GM21381 (cell line): Measurements from ENCODE around the gene TSBP1.

Experiments used
- ATAC-seq: cut with Tn5 transposase; IDR thresholded peaks from one replicate; pipeline ENCODE4 v1.9.1; 2021; ENCODE audit warnings: mild to moderate bottlenecking, moderate library complexity; ENCODE audit not compliant: unreplicated experiment

The TSBP1 gene, protein sequence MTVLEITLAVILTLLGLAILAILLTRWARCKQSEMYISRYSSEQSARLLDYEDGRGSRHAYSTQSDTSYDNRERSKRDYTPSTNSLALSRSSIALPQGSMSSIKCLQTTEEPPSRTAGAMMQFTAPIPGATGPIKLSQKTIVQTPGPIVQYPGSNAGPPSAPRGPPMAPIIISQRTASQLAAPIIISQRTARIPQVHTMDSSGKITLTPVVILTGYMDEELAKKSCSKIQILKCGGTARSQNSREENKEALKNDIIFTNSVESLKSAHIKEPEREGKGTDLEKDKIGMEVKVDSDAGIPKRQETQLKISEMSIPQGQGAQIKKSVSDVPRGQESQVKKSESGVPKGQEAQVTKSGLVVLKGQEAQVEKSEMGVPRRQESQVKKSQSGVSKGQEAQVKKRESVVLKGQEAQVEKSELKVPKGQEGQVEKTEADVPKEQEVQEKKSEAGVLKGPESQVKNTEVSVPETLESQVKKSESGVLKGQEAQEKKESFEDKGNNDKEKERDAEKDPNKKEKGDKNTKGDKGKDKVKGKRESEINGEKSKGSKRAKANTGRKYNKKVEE

DNA sequence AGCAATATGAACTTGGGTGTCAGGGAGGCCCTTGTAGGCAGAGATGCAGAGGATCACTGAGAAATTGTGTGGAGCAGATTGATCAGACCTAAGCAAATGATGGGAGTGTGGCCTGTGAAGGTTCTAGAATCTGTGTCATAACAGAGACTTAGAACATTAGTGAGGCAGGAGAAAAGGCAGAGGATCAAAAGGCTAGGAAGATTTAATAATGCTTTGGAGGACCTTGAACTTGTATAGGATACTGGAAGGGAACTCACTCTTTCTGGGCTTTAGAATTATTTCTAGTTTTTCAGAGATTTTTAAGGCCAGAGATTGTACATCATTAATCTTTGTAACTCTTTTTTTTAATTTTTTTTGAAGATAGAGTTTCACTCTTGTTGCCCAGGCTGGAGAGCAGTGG lies at the start of gene TSBP1:
TSS of gene TSBP1 (minus strand) at position 101 of the 400 bp plus-strand sequence. CDS start 197 bp downstream, outside the sequence.
- no peak for ATAC-seq

DNA sequence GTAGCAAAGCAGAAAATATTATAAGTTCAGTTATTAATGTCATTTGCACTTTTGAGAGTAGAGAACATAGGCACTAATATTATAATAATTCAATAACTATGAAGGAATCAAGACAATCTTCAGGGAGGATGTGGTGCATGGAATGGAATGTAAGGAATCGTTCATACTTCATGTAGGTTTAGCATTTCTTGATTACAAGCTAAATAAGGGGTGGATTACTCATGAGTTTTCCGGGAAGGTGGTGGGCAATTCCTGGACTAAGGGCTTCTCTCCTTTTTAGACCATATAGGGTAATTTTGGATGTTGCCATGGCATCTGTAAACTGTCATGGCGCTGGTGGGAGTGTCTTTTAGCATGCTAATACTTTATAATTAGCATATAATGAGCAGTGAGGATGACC lies 44.3 kb upstream of the TSBP1 start:
- no peak for ATAC-seq

DNA sequence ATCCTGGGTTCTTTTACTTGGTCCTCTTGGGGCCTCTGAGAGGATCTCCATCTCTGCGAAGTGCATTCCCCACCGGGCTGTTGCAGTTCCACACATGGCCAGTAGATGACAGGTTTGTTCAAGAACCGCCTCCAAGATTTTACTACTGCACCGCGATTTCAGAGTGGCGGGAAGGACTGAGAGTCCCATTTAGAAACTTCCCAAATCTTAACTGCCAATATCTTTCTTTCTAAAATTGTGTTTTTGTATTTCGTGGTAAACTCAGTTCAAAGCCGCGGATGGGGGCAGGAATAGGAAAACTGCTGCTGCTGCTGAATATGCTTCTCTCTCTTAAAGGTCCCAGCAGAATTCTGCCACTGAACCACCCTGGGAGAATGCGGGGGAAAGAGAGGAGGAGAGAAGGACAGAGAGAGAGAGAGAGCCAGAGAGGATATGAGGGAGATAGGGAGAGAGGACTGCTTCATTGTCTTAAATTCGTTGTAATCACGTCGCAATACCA lies 43.9 kb upstream of the TSBP1 start:
- no peak for ATAC-seq

DNA sequence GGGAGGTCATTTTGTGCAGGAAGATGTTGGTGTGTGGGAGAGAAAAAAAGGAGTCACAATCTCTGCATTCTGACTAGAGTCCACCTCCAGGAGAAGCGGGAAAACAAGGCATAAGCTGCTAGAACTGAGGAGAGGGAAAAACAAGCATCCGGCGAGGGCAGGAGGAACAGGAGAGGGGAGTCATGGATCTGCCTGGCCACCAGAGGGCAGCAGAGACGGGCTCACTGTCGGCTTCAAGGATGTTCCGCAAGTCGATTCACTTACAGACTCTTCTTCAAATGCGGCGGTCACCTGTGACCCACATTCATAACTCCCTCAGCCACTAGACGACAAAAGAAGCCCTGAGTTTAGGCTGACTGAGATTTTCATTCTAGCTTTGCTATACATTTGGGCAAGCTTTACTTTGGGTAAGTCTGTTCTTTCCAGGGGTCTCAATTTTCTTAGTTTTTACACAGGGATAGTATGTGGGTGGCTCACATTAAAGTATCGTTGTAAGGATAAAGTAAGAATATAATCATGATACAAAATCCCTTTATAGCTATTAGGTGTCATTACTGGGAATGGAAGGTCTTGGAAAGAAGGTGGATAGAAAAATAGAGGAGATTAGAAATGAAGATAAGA lies 41.8 kb upstream of the TSBP1 start:
- ATAC-seq, result no peak

DNA sequence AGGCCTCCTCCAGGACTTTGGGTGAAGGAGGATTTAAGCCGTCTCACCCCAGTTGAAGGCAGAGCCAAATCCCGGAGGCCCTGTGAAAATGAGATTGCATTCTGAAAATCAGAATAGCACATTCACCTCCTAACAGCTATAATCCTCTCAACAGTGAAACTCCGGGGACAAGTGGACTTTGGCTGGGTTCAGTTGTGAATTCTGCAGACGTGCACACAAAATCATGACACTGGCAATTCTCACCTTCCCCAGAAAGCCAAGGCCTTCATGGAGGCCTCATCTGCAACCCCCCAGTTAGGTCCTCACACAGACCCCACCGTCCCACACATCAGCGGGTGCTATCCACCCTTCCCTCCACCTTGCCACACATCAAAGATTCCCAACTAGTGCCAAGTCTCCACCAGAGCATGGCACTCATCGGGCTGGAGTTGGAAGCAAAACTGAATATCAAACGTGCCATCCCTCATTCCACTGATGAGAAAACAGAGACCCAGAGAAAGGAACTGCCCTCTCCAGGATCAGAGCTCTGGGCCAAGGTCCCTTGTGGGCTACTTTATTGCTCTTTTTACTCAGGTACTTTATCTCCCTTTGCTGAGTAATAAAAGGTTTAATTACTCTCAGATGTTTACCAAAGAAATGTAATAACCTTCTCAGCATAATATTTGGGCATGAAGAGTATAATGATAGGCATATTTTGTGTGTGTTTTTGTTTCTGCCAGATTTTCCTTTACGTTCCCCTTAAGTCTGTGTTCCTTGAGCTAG lies 40.0 kb upstream of the TSBP1 start:
- ATAC-seq, result no peak

DNA sequence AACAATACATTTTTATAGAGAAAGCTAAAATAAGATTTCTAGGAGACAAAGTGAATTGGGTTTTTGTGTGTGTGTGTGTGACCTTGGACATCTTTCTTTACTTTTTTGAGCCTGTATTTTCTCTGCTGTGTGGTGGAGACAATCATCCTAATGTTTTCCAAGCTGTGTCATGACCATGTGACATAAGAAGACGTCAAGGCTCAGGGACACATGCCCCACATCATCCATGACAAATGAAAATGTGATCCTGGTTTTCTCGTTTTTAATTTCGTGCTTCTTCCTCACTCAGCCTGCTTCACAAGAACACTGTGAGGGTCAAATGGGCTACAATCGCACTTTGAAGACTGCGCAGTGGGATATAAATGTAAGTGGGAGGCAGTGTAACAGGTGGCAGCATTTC lies 39.2 kb upstream of the TSBP1 start:
- no peak for ATAC-seq

DNA sequence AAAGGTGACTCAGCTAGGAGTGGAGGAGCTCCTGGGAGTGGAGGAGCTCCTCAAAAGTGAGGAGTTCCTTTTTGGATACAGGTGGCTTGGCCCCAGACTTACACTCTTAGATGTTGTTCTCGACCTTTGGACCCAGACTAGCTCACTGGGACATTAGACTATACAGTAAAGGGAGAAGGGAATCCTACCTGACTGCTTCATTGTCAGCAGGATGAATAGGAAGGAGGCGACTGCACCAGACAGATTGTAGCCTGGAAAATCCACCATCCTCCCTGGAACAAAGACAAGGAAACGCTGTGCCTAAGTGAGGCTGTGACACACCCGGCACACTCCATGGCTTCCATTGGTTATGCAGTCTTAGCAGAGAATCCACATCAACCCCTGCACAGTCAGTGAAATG lies 35.2 kb upstream of the TSBP1 start, which contains the start of gene BTNL2:
TSS of gene BTNL2 (minus strand) at position 325 of the 400 bp plus-strand sequence. CDS start at position 267, 58 bp downstream.
- no peak for ATAC-seq

DNA sequence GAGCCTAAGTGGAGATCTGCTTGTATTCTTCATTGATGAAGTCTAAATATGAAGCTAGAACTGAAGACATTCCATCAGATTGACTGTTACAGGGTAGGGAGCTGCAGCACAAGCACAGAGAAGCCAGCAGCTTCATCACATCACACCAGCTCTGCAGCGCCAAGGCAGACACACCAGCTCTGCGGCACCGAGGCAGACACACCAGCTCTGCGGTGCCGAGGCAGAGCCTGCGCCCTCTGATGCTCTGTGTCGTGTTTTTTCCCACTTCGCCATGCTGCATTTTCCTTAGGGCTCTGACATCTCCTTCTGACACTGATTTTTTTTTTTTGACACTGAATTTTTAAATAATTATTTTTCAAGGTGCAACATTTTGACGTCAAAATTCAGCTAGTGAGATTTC lies 34.5 kb upstream of the TSBP1 start:
- ATAC-seq, result no peak

DNA sequence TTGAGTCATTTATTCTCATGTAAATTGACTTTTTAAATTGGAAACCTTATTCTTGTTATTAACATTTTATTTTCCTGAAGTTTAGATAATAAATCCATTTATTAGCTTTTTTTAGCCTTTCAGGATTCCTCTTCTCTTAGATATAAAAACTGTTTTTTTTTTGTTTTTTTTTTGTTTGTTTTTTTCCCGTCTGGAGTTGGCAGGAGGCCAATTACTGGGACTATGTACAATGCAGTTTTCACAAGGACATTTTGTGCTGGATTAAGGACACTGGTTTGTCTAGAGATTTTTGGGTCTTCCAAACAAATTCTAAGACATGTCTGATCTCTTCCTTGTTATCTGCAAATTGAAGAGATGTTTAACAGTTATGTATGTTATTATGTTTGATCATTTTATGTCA lies 34.0 kb upstream of the TSBP1 start:
- ATAC-seq, result no peak

DNA sequence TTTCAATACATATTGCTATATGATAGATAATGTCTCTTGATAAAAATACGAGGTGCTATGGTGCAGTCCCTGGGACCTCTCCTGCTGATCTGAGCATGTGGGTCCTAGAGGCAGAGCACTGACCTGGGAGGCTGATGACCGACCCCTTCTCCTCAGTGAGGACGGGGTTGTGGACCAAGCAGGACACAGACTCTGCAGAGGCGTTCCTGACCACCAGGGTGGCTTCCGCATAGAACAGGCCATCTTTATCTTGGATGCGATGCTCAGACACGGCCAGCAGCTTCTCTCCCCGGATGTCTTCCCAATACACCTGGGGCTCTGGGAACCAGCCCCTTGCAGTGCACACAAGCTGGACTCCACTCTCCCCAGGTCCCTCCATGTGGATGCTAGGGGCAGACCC lies 31.1 kb upstream of the TSBP1 start:
- no peak for ATAC-seq

DNA sequence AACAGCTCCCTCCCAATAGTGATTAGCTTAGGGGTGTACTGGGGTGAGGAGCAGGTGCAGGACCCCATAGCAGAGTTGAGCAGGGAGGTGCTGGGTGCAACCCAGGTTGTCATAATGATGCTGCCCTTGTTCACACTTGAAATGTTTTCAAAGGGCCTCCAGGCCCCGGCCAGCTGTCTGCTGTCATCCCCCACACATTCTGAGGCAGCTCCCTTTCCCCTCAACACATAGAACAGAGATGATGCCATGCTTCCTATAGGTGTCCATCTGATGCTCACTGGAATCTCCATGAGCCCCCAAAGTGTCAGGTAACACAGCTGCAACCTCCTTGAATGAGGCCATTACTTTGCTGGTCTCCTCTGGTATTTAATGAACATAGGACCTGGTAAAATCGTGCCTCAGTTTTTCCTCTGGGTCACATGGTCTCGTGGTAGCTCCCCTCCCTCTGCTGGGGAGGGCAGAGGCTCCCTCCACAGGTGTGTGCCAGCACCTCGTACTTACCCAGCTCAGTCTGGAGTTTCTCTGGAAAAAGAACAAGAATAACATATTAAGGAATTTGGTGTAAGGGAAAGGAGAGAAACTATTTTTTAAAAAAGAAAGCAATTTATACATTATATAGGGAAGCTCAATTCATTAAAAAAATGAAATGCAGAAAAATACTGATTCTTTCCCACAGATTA lies 29.7 kb upstream of the TSBP1 start:
- no peak for ATAC-seq

DNA sequence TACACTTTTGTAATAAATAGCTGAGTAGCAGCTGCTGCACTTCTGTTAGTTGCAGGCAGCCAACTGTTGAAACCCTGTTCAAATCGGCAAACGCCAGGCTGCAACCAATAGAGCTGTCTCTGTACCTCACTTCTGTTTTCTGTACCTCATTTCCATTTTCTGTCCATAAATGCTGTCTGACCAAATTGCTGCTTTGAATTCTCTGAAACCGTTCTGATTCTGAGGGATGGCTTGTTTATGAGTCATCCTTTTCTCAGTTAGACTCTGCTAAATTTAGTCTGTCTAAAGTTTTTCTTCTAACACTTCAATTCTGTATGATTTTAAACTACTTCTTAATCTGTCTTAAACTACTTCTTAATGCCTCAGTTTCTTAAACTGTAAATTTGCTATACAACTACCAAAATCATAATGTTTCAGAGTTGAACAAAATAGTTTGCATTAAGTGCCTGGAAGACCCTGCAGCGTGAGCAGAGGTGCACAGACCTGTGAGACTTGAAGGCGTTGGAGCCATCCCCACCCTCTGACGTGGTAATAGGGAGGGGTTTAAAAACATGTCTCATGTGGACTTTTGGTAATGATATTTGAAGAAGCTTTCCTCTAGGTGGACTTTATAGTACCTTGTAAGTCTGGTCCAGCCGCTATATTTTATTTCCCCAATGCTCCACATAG lies 25.7 kb upstream of the TSBP1 start:
- no peak for ATAC-seq

DNA sequence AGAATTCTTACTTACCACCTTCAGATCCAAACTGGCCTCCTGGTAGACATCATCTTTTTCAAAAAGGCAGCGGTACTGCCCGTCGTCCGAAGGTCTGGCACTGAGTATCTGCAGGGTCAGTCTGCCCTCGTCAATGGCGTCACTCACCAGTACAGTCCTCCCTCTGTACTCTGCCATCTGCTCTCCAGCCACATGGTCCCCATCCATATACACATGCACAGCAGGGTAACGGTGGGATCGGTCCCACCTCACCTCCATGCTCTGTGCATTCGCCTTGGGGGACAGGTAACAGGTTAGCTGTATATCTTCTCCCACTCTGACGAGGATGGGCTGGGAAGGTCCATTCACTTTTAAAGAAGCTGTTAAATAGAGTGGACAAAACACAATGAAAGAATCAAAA lies 24.3 kb upstream of the TSBP1 start:
- no peak for ATAC-seq

DNA sequence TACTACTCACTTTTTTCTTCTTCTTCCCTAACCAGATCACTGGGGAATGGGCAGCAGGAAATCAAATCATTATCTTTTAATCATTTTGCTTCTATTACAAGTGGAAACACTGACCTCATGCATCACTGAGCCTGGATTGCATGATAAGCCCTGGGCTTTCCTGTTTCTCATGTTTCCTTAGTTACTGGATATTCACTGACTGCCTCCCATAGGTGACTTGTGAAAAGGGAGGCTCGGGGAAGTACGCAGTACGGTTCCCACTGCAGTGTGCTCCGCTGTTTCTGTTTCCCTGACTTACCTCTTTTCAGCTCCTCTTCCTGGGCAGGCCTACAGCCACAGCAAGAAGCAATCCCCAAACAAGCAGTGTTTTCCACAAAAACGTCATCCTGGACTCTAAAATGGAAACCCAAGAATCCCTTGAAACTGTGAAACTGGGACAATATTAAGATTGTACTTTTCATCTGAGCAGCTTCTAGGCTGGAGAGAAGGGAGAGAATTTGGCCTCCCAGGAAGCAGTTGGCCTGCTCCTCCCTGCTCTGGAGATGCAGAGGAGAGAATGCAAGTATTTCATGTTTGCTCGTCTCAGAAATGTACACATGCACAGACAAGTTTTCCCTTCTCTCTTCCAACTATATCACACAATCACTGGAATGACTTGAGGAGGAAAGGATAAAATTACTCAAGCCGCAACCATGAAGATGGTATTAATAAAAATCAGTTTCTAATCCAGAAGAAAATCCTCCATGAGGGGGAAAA lies 22.1 kb upstream of the TSBP1 start:
- ATAC-seq, result no peak

DNA sequence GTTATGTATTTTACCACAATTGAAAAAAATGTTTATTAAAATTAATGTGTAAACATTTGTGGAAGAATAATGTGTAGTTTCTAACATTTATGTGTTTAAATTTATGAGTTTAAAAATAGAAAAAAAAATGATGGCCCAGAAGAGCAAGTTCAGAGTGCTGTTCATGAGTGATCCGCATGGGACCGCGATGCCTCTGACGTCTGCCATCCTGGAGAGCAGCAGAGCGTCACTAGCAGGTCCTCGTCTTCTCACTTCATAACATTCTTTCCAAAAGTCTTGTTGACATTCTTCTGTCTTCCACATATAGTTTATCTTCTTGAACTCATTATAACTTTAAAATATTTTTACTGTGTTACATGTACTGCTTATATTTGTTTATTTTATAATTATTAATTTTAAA lies 19.8 kb upstream of the TSBP1 start:
- ATAC-seq, result no peak

DNA sequence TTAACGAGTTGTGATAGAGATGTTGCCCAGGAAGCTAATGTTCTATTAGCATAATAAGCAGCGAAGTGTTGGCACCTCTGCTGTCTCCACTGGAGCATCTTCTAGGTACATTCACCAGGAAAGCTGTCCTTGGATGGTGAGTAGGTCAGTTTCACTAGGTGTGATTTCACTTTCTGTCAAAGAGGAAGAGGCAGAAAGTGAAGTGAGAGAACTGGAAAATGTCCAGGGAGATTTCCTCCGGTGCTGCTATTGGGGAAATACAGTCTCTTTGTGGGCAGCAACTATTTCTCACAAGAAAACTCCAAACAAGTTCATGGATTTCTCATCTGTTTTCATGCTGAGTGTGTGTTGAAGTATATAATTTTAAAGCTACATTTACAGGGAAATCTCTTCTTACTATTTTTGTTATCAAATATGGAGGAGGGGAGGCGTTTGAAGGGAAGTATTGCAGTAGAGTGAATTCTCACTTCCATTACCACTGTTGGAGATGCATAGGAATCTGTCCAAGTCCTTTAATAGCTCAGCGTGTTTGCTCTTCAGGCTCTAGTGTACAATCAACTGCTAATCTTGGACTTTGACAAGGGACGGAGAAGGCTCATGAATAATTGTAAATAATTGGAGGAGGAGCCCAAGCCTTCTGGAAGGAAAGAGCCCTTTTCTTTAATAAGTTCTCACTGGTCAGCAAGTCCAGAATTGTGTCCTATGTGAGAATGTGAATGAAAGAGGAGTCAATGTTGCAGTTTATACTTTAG lies 16.1 kb upstream of the TSBP1 start:
- no peak for ATAC-seq

DNA sequence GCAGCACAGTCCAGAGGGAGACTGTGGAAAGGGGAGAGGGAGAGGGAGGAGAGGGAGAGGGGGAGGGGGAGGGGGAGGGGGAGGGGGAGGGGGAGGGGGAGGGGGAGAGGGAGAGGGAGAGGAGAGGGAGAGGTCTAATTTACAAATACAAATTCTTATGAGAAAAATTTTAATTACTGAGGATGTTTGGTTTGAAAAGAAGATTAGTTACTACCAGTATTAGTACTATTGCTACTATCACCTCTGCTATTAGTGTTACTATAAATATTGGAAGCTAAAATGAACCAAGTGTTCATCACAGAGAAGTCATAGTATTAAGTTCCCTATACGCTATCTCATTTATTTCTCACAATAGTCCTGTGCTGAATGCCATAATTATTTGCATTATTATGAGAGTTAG lies 14.3 kb upstream of the TSBP1 start:
- no peak for ATAC-seq

DNA sequence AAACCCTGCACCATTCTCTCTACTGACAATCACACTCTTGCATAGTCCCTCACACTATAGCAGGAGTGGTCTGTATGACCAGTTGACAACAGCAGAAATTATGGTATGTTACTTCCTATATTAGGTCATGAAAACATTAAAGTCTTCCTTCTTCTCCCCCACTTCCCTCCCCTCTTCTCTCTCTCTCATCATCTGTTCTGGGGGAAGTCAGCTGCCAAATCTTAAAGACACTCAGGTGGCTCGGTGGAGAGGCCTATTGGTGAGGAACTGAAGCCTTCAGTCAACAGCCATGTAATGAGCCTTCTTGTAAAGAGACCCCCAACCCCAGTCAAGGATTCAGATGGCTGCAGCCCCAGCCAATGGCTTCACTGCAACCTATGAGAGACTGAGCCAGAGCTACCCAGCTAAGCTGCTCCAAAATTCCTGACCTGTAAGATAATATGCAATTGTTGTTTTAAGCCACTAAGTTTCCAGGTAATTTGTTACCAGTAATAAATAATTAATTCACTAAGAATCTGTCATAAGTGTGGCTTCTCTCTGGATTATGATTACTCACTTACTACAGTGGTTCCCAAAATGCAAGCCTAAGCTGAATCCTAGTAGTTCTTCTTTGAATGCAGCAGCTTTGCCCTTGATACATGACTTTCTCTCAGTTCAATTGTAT lies 11.2 kb upstream of the TSBP1 start:
- ATAC-seq, result no peak
